ENCODE results near the gene KYNU.

Gene KYNU

GRCh38 chr2:142877216-142877838, at the start of gene KYNU:
Gene KYNU, plus strand, starts transcription at chr2:142877664. Its CDS starts 7,704 bp downstream, at chr2:142885368.
- TF ChIP-seq, protein P1, sequence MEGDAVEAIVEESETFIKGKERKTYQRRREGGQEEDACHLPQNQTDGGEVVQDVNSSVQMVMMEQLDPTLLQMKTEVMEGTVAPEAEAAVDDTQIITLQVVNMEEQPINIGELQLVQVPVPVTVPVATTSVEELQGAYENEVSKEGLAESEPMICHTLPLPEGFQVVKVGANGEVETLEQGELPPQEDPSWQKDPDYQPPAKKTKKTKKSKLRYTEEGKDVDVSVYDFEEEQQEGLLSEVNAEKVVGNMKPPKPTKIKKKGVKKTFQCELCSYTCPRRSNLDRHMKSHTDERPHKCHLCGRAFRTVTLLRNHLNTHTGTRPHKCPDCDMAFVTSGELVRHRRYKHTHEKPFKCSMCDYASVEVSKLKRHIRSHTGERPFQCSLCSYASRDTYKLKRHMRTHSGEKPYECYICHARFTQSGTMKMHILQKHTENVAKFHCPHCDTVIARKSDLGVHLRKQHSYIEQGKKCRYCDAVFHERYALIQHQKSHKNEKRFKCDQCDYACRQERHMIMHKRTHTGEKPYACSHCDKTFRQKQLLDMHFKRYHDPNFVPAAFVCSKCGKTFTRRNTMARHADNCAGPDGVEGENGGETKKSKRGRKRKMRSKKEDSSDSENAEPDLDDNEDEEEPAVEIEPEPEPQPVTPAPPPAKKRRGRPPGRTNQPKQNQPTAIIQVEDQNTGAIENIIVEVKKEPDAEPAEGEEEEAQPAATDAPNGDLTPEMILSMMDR (IDR thresholded peaks at IDR 0.05; ENCODE audit: control insufficient read depth, extremely low read depth, insufficient read depth): no peak
- DNase-seq (ENCODE audit: low read depth): no peak
- H3K4me3 ChIP-seq (ENCODE audit: low read depth, low read length): no peak within 1 kb of the TSS

DNA sequence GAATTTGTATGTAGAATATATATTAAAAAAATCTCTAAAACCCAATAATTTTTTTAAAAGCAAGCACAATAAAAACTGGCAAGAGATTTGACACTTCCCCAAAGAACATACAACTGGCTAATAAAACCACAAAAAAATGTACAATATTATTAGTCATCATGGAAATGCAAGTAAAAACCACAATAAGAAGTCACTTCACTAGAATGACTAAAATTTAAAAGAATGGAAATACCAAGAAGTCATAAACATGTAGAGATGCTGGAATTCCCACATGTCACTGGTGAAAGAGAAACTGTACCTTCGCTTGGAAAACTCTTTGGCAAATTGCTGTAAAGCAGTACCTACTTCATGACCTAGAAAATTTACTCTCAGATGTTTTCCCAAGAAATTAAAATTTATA, 43.4 kb upstream of the KYNU start:
- no peak overlapping the region for H3K4me3 ChIP-seq (ENCODE audit: low read depth, low read length)
- TF ChIP-seq, protein P1 (IDR thresholded peaks at IDR 0.05; ENCODE audit: control insufficient read depth, extremely low read depth, insufficient read depth): no peak
- DNase-seq (ENCODE audit: low read depth): no peak

- TF ChIP-seq, protein P1 (IDR thresholded peaks at IDR 0.05; ENCODE audit: control insufficient read depth, extremely low read depth, insufficient read depth): no peak
- H3K4me3 ChIP-seq (ENCODE audit: low read depth, low read length): no peak overlapping the region
- no peak for DNase-seq (ENCODE audit: low read depth)
Observed at GRCh38 chr2:142840436-142840835, 37.0 kb upstream of the KYNU start.

GRCh38 chr2:142841788-142842187, 35.7 kb upstream of the KYNU start:
- DNase-seq (ENCODE audit: low read depth): no peak
- H3K4me3 ChIP-seq (ENCODE audit: low read depth, low read length): no peak overlapping the region
- TF ChIP-seq, protein P1 (IDR thresholded peaks at IDR 0.05; ENCODE audit: control insufficient read depth, extremely low read depth, insufficient read depth): no peak

- H3K4me3 ChIP-seq (ENCODE audit: low read depth, low read length): no peak overlapping the region
- TF ChIP-seq, protein P1 (IDR thresholded peaks at IDR 0.05; ENCODE audit: control insufficient read depth, extremely low read depth, insufficient read depth): no peak
Observed at GRCh38 chr2:142842369-142842768, 35.1 kb upstream of the KYNU start.

GRCh38 chr2:142843731-142844130, 33.7 kb upstream of the KYNU start:
- DNase-seq (ENCODE audit: low read depth): no peak
- TF ChIP-seq, protein P1 (IDR thresholded peaks at IDR 0.05; ENCODE audit: control insufficient read depth, extremely low read depth, insufficient read depth): no peak
- H3K4me3 ChIP-seq (ENCODE audit: low read depth, low read length): no peak overlapping the region

More at GRCh38 chr2:142842369-142842768, 35.1 kb upstream of the KYNU start:
- DNase-seq (ENCODE audit: low read depth): no peak

DNA sequence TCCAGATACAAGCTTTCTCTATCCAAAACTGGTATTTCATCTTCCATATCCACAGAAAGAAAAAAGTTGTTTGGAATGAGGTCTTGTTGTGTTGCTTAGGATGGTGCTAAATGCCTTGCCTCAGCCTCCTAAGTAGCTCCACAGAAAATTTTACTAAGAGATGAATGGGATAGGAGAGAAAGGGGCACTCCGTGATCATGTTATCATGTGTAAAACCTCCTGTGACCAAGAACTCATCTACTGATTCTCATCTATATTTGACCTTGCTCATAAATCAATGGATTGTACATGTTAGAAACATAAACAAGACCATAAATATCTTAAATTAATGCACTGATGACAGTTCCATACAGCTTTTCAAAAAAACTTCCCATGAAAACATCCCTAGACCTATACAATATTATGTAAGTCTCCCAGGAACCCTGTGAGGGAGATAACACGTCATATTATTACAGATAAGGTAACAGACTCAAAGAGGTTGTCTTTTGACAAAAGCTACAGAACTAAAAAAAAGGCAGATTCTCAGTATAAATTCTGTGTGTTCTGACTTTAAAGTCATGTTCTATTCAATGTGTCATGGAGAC, 29.3 kb upstream of the KYNU start:
- no peak overlapping the region for H3K4me3 ChIP-seq (ENCODE audit: low read depth, low read length)
- no peak for DNase-seq (ENCODE audit: low read depth)
- TF ChIP-seq, protein P1 (IDR thresholded peaks at IDR 0.05; ENCODE audit: control insufficient read depth, extremely low read depth, insufficient read depth): no peak

Measured in LNCaP clone FGC (cell line).